ENCODE measurements around the gene CTNND2. TPM values are rescaled to one million over a fixed set of nuclear protein-coding genes. Genes with fewer than 3 reads are reported as not detected.

The CTNND2 gene
- total RNA-seq, 1 donor from 2014 or later, result 13.9 TPM

- Histone ChIP-seq H3K4me3 (no peak overlapping the region), H3K27ac (no peak overlapping the region), H3F3A (ENCODE audit: low read depth) (no peaks in the 10 kb centered on the region), H4K20me1 (ENCODE audit: low read depth) (no peaks in the 10 kb centered on the region), H3K4me2 (peak overlapping the region; percentile 47), H3K9me3 (ENCODE audit: low read depth) (no peaks in the 10 kb centered on the region), H3K79me2 (ENCODE audit: low read depth) (no peaks in the 10 kb centered on the region), H3K27me3 (no peaks in the 10 kb centered on the region), H2AFZ (replicated peaks) (no peak overlapping the region), H3K36me3 (no peaks in the 10 kb centered on the region), H3K4me1 (peaks cover 14% of the 10 kb centered on the region), H3K9ac (no peak overlapping the region)
- TF ChIP-seq EZH2 (IDR thresholded peaks at IDR 0.05) (no peak), EZH2phosphoT487 (IDR thresholded peaks at IDR 0.05) (no peak)
- TF ChIP-seq, protein P1, sequence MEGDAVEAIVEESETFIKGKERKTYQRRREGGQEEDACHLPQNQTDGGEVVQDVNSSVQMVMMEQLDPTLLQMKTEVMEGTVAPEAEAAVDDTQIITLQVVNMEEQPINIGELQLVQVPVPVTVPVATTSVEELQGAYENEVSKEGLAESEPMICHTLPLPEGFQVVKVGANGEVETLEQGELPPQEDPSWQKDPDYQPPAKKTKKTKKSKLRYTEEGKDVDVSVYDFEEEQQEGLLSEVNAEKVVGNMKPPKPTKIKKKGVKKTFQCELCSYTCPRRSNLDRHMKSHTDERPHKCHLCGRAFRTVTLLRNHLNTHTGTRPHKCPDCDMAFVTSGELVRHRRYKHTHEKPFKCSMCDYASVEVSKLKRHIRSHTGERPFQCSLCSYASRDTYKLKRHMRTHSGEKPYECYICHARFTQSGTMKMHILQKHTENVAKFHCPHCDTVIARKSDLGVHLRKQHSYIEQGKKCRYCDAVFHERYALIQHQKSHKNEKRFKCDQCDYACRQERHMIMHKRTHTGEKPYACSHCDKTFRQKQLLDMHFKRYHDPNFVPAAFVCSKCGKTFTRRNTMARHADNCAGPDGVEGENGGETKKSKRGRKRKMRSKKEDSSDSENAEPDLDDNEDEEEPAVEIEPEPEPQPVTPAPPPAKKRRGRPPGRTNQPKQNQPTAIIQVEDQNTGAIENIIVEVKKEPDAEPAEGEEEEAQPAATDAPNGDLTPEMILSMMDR (IDR thresholded peaks at IDR 0.05), result no peak
- no peak for DNase-seq (ENCODE audit: low spot score)
- Mint-ChIP-seq H3K36me3 (no peaks in the 10 kb centered on the region), H3K4me3 (no peak overlapping the region), H3K9me3 (peaks cover 7% of the 10 kb centered on the region), H3K27ac (no peak overlapping the region), H3K27me3 (ENCODE audit: insufficient read depth, low read depth) (peaks cover 5% of the 10 kb centered on the region), H3K4me1 (peaks cover 3% of the 10 kb centered on the region)
Measured at GRCh38 chr5:10932426-10932825, 971.8 kb downstream of the CTNND2 start.

- Mint-ChIP-seq H3K4me1 (peaks cover 4% of the 10 kb centered on the region), H3K4me3 (no peak overlapping the region), H3K27me3 (ENCODE audit: insufficient read depth, low read depth) (peaks cover 2% of the 10 kb centered on the region), H3K27ac (no peak overlapping the region), H3K9me3 (peaks cover 16% of the 10 kb centered on the region), H3K36me3 (no peaks in the 10 kb centered on the region)
- no peak for TF ChIP-seq EZH2phosphoT487 (IDR thresholded peaks at IDR 0.05)
- TF ChIP-seq, protein P1 (IDR thresholded peaks at IDR 0.05), result no peak
- TF ChIP-seq EZH2 (IDR thresholded peaks at IDR 0.05), result no peak
- Histone ChIP-seq H4K20me1 (ENCODE audit: low read depth) (no peaks in the 10 kb centered on the region), H3K27ac (no peak overlapping the region), H3K79me2 (ENCODE audit: low read depth) (no peaks in the 10 kb centered on the region), H3K27me3 (no peaks in the 10 kb centered on the region), H3K9ac (no peak overlapping the region), H3K36me3 (no peaks in the 10 kb centered on the region), H3F3A (ENCODE audit: low read depth) (no peaks in the 10 kb centered on the region), H2AFZ (replicated peaks) (no peak overlapping the region), H3K4me3 (no peak overlapping the region), H3K4me2 (no peak overlapping the region), H3K9me3 (ENCODE audit: low read depth) (no peaks in the 10 kb centered on the region), H3K4me1 (peaks cover 9% of the 10 kb centered on the region)
- no peak for DNase-seq (ENCODE audit: low spot score)
Measured at GRCh38 chr5:10927608-10928007, 976.6 kb downstream of the CTNND2 start.

GRCh38 chr5:10923310-10923709 is 980.9 kb downstream of the CTNND2 start:
- no peak overlapping the region for H3K4me2 ChIP-seq
- no peaks in the 10 kb centered on the region for H3K79me2 ChIP-seq (ENCODE audit: low read depth)
- H3K4me1 ChIP-seq, result no peaks in the 10 kb centered on the region
- H3K36me3 ChIP-seq, result no peaks in the 10 kb centered on the region
- H3K27me3 ChIP-seq, result no peaks in the 10 kb centered on the region
- no peak overlapping the region for H3K9ac ChIP-seq
- H3K4me3 ChIP-seq, result no peak overlapping the region
- Mint-ChIP-seq H3K36me3 (no peaks in the 10 kb centered on the region), H3K27me3 (ENCODE audit: insufficient read depth, low read depth) (no peaks in the 10 kb centered on the region), H3K27ac (no peak overlapping the region), H3K4me1 (peaks cover 7% of the 10 kb centered on the region), H3K4me3 (no peak overlapping the region), H3K9me3 (peaks cover 9% of the 10 kb centered on the region)
- H2AFZ ChIP-seq (replicated peaks), result peak overlapping the region; percentile 68
- TF ChIP-seq EZH2phosphoT487 (IDR thresholded peaks at IDR 0.05) (no peak), EZH2 (IDR thresholded peaks at IDR 0.05) (no peak)
- TF ChIP-seq, protein P1 (IDR thresholded peaks at IDR 0.05), result no peak
- H3K27ac ChIP-seq, result no peak overlapping the region
- DNase-seq (ENCODE audit: low spot score), result no peak
- no peaks in the 10 kb centered on the region for H3K9me3 ChIP-seq (ENCODE audit: low read depth)
- no peaks in the 10 kb centered on the region for H3F3A ChIP-seq (ENCODE audit: low read depth)
- no peaks in the 10 kb centered on the region for H4K20me1 ChIP-seq (ENCODE audit: low read depth)

Small RNA genes within 50 kb of the gene (small RNA-seq; reads per million reads assigned to genes)
- gene RNU6-429P, result not detected
